H1 (cell line): ENCODE results near the gene MDFIC. TPM values are rescaled to one million over a fixed set of nuclear protein-coding genes. Genes with fewer than 3 reads are reported as not detected.

Experiments used
- ASH2L ChIP-seq: fragments of 200-600, 300-600 bp; sonication (generic); IDR thresholded peaks from one replicate; pipeline ENCODE4 v1.7.1; 2017; ENCODE audit warnings: low read length
- CEBPB ChIP-seq: IDR thresholded peaks from 2 replicates; pipeline ENCODE4 v1.6.1; 2012; ENCODE audit warnings: low read depth, low read length
- E2F6 ChIP-seq: IDR thresholded peaks from 2 replicates; pipeline ENCODE4 v1.6.1; 2012; ENCODE audit warnings: inconsistent platforms
- HDAC2 ChIP-seq, 2 experiments: fragments of 300-600 bp in 1 of 2; sonication (generic) in 1 of 2; IDR thresholded peaks; 2 replicates each; pipeline ENCODE4 v1.6.1; 2011 to 2012; ENCODE audit warnings: low read depth in 2 of 2, low read length in 2 of 2, mild to moderate bottlenecking in 2 of 2, moderate library complexity in 2 of 2, borderline replicate concordance in 1 of 2, inconsistent platforms in 1 of 2
- KDM4A ChIP-seq: IDR thresholded peaks from one replicate; pipeline ENCODE4 v1.7.1; 2012; ENCODE audit warnings: low read depth, mild to moderate bottlenecking, moderate library complexity, low read length, inconsistent platforms; ENCODE audit not compliant: severe bottlenecking
- PHF8 ChIP-seq: fragments of 200-600 bp; sonication (generic); conservative IDR thresholded peaks from 2 replicates; pipeline ENCODE4 v1.7.1; 2012; ENCODE audit warnings: low read depth, mild to moderate bottlenecking, inconsistent platforms, low read length, moderate library complexity
- polyA plus RNA-seq, 7 experiments: library from polyadenylated mRNA; depleted of rRNA in 3 of 7; stranded (reverse) in 5 of 7; unstranded in 2 of 7; fragments of >200 nt in 5 of 7; fragments of 200-250 nt in 2 of 7; gene quantifications; 1 replicate in 5 of 7; 2 replicates in 1 of 7; 4 replicates in 1 of 7; pipeline versions ENCODE4 v1.2.1 to v1.2.3, GENCODE V29; 2011 to 2013; ENCODE audit warnings: missing spikeins in 2 of 7, mixed read lengths in 2 of 7
- total RNA-seq: library from RNA; stranded (reverse); fragmentation: NEBNext Ultra II Directional; extraction: Animal tissue kit (Norgen Biotek cat#: 25700); gene quantifications from 2 replicates; pipeline ENCODE4 v1.2.1, GENCODE V29; 2021
- TF ChIP-seq, protein P1 (sequence below): fragments of 300-600 bp; sonication (generic); IDR thresholded peaks from 2 replicates; pipeline ENCODE4 v1.7.1; 2012; ENCODE audit warnings: low read length, moderate library complexity, mild to moderate bottlenecking, inconsistent platforms; ENCODE audit not compliant: insufficient replicate concordance

MDFIC gene
- total and polyA plus RNA-seq, 2 of the 8 experiments (the other 6 are each of a cell fraction or from before 2014, with no cell fraction given) = 2.3 to 11.4 TPM

DNA sequence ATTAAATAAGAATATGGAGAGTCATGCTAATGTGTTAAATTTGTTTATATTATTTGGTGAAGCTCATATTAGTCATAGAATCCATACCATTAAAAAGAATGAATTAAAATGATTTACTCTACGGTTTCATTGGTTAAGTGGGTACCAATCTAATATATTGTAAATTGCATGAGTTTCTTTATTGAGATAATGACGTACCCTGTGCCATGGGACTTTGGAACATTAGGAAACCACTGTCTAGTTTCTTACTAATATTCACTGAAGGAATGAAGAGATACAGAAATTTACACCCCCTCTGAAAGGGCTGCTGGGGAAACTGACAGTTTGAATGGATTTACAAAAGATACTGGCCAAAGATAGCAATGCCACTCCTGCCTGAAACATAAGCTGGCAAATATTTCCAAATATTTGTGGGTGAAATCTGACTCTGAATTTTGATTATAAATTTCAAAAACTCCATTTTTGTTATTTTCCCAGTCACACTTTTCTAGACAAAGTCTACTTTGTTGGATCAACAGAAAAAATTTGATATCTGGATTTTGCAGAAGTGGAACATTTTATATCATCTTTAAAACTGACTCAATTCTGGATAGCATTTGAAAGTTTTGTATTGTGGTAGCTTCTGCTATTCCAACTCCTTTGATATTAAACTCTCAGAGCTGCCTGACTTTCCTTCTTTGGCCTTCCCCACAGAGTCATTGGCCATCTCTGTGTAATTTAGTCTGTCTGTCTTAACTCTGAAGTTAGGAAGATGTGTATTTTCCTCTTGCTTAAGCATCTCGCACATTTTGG, 22.3 kb downstream of the MDFIC start (continued):
- TF ChIP-seq, protein P1, sequence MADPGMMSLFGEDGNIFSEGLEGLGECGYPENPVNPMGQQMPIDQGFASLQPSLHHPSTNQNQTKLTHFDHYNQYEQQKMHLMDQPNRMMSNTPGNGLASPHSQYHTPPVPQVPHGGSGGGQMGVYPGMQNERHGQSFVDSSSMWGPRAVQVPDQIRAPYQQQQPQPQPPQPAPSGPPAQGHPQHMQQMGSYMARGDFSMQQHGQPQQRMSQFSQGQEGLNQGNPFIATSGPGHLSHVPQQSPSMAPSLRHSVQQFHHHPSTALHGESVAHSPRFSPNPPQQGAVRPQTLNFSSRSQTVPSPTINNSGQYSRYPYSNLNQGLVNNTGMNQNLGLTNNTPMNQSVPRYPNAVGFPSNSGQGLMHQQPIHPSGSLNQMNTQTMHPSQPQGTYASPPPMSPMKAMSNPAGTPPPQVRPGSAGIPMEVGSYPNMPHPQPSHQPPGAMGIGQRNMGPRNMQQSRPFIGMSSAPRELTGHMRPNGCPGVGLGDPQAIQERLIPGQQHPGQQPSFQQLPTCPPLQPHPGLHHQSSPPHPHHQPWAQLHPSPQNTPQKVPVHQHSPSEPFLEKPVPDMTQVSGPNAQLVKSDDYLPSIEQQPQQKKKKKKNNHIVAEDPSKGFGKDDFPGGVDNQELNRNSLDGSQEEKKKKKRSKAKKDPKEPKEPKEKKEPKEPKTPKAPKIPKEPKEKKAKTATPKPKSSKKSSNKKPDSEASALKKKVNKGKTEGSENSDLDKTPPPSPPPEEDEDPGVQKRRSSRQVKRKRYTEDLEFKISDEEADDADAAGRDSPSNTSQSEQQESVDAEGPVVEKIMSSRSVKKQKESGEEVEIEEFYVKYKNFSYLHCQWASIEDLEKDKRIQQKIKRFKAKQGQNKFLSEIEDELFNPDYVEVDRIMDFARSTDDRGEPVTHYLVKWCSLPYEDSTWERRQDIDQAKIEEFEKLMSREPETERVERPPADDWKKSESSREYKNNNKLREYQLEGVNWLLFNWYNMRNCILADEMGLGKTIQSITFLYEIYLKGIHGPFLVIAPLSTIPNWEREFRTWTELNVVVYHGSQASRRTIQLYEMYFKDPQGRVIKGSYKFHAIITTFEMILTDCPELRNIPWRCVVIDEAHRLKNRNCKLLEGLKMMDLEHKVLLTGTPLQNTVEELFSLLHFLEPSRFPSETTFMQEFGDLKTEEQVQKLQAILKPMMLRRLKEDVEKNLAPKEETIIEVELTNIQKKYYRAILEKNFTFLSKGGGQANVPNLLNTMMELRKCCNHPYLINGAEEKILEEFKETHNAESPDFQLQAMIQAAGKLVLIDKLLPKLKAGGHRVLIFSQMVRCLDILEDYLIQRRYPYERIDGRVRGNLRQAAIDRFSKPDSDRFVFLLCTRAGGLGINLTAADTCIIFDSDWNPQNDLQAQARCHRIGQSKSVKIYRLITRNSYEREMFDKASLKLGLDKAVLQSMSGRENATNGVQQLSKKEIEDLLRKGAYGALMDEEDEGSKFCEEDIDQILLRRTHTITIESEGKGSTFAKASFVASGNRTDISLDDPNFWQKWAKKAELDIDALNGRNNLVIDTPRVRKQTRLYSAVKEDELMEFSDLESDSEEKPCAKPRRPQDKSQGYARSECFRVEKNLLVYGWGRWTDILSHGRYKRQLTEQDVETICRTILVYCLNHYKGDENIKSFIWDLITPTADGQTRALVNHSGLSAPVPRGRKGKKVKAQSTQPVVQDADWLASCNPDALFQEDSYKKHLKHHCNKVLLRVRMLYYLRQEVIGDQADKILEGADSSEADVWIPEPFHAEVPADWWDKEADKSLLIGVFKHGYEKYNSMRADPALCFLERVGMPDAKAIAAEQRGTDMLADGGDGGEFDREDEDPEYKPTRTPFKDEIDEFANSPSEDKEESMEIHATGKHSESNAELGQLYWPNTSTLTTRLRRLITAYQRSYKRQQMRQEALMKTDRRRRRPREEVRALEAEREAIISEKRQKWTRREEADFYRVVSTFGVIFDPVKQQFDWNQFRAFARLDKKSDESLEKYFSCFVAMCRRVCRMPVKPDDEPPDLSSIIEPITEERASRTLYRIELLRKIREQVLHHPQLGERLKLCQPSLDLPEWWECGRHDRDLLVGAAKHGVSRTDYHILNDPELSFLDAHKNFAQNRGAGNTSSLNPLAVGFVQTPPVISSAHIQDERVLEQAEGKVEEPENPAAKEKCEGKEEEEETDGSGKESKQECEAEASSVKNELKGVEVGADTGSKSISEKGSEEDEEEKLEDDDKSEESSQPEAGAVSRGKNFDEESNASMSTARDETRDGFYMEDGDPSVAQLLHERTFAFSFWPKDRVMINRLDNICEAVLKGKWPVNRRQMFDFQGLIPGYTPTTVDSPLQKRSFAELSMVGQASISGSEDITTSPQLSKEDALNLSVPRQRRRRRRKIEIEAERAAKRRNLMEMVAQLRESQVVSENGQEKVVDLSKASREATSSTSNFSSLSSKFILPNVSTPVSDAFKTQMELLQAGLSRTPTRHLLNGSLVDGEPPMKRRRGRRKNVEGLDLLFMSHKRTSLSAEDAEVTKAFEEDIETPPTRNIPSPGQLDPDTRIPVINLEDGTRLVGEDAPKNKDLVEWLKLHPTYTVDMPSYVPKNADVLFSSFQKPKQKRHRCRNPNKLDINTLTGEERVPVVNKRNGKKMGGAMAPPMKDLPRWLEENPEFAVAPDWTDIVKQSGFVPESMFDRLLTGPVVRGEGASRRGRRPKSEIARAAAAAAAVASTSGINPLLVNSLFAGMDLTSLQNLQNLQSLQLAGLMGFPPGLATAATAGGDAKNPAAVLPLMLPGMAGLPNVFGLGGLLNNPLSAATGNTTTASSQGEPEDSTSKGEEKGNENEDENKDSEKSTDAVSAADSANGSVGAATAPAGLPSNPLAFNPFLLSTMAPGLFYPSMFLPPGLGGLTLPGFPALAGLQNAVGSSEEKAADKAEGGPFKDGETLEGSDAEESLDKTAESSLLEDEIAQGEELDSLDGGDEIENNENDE = no peak
- TF ChIP-seq ASH2L = no peak
- TF ChIP-seq KDM4A = no peak
- no peak for TF ChIP-seq CEBPB
- no peak for TF ChIP-seq E2F6
- TF ChIP-seq PHF8 = no peak
- TF ChIP-seq HDAC2 (IDR thresholded peaks at IDR 0.05; ENCODE audit: borderline replicate concordance in 1 of 2, low read depth in 2 of 2, low read length in 2 of 2) = no peak
